ENCODE results near the gene ACVR2A. TPM values are rescaled to one million over a fixed set of nuclear protein-coding genes. Genes with fewer than 3 reads are reported as not detected.

ACVR2A gene
- total and polyA plus RNA-seq, 2 of the 4 experiments (the other 2 are of a cell fraction), result 1.8 to 6.8 TPM

- POLR2A ChIA-PET (ENCODE audit: unreplicated experiment), result no interaction called here
- H3K4me2 ChIP-seq (ENCODE audit: low read depth, low read length), result no peak overlapping the region
- BruUV-seq (replicated peaks), result no TSS peak
- intact Hi-C loops (cut with micrococcal nuclease) (no loop called here), in situ Hi-C loops (cut with MboI; ENCODE audit: low sequenced_read_pairs) (no loop called here), dilution Hi-C loops (cut with HindIII; ENCODE audit: low sequenced_read_pairs, unreplicated experiment) (no loop called here)
- no CpG with 5 or more reads among the region's 1 CpG for WGBS, 2 experiments (ENCODE audit: extremely low coverage in 2 of 2, insufficient read length in 1 of 2)
- no peak overlapping the region for H2BK120ac ChIP-seq (ENCODE audit: low read depth, low read length)
- CTCF ChIA-PET, result interaction anchor here (0.9 kb wide), 1 partner anchor 17 kb away, joined by 3 read pairs; no protein-coding TSS in a partner anchor
- H3K9ac ChIP-seq (ENCODE audit: low read depth, low read length), result no peak overlapping the region
- no peak overlapping the region for H4K5ac ChIP-seq (ENCODE audit: low read depth, low read length)
- H2AK9ac ChIP-seq (replicated peaks; ENCODE audit: low read depth, low read length, poor library complexity), result no peak overlapping the region
- H3K14ac ChIP-seq (replicated peaks; ENCODE audit: low read depth, low read length), result no peak overlapping the region
- no peak overlapping the region for H2BK5ac ChIP-seq (ENCODE audit: low read depth, low read length, poor library complexity, severe bottlenecking)
- no peaks in the 10 kb centered on the region for H3K4me1 ChIP-seq (ENCODE audit: control insufficient read depth, insufficient read depth, low read length)
- no peaks in the 10 kb centered on the region for H3K9me3 ChIP-seq (ENCODE audit: control insufficient read depth, insufficient read depth, low read length)
- no peak overlapping the region for H2AK5ac ChIP-seq (ENCODE audit: low read depth, low read length)
- H3K9me1 ChIP-seq (ENCODE audit: insufficient read depth, low read length), result 0 out of 2 replicates have a peak, but pooled peaks cover 3% of the 10 kb centered on the region
- H3K4me3 ChIP-seq (ENCODE audit: insufficient read depth, low read depth, low read length), result no peak overlapping the region
- no peak overlapping the region for H3K27ac ChIP-seq (ENCODE audit: insufficient read depth, low read length)
- no peak overlapping the region for H2BK20ac ChIP-seq (ENCODE audit: low read depth, low read length)
- no peak for ATAC-seq (ENCODE audit: low read depth)
- H3K56ac ChIP-seq (ENCODE audit: extremely low read depth, insufficient read depth, low read length), result no peak overlapping the region
- no peak overlapping the region for H3K18ac ChIP-seq (ENCODE audit: low read depth, low read length)
- no peak overlapping the region for H2AFZ ChIP-seq (replicated peaks; ENCODE audit: low read length, poor library complexity)
- peaks cover 10% of the 10 kb centered on the region; the same call in 1 of the 2 replicates for H4K20me1 ChIP-seq (ENCODE audit: insufficient read depth, low read length)
- no peak overlapping the region for H3K23ac ChIP-seq (ENCODE audit: low read depth, low read length)
- H3K4ac ChIP-seq (ENCODE audit: low read depth, low read length), result no peak overlapping the region
- H3K27me3 ChIP-seq (ENCODE audit: control insufficient read depth, insufficient read depth, low read length), result no peaks in the 10 kb centered on the region
- H3K36me3 ChIP-seq (ENCODE audit: control insufficient read depth, insufficient read depth, low read length), result no peaks in the 10 kb centered on the region
- no peak for DNase-seq
- TF ChIP-seq MAZ (IDR thresholded peaks at IDR 0.05; ENCODE audit: borderline replicate concordance, low read depth, low read length) (no peak), MAFK (IDR thresholded peaks at IDR 0.05; ENCODE audit: low read depth, low read length) (no peak), FOS (IDR thresholded peaks at IDR 0.05; ENCODE audit: low read depth, low read length) (no peak), RFX5 (IDR thresholded peaks at IDR 0.05; ENCODE audit: low read depth, low read length) (no peak), POLR2A (IDR thresholded peaks at IDR 0.05; ENCODE audit: low read depth, low read length) (no peak), BHLHE40 (IDR thresholded peaks at IDR 0.05; ENCODE audit: low read depth, low read length) (no peak), CHD1 (IDR thresholded peaks at IDR 0.05; ENCODE audit: low read depth, low read length) (no peak), RCOR1 (IDR thresholded peaks at IDR 0.05; ENCODE audit: insufficient replicate concordance, low read length) (no peak), CEBPB (IDR thresholded peaks at IDR 0.05; ENCODE audit: low read depth, low read length) (no peak), MXI1 (IDR thresholded peaks at IDR 0.05; ENCODE audit: borderline replicate concordance, low read depth, low read length) (no peak), CTCF (conservative IDR thresholded peaks at IDR 0.05; ENCODE audit: low read depth, low read length) (no peak), SMC3 (IDR thresholded peaks at IDR 0.05; ENCODE audit: low read depth, low read length) (no peak), RAD21 (IDR thresholded peaks at IDR 0.05; ENCODE audit: low read length) (no peak), NFE2L2 (IDR thresholded peaks at IDR 0.05; ENCODE audit: low read depth, low read length) (no peak)
- TF ChIP-seq, protein P1, sequence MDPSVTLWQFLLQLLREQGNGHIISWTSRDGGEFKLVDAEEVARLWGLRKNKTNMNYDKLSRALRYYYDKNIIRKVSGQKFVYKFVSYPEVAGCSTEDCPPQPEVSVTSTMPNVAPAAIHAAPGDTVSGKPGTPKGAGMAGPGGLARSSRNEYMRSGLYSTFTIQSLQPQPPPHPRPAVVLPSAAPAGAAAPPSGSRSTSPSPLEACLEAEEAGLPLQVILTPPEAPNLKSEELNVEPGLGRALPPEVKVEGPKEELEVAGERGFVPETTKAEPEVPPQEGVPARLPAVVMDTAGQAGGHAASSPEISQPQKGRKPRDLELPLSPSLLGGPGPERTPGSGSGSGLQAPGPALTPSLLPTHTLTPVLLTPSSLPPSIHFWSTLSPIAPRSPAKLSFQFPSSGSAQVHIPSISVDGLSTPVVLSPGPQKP (IDR thresholded peaks at IDR 0.05; ENCODE audit: borderline replicate concordance, low read depth, low read length), result no peak
- TF ChIP-seq, protein P2, sequence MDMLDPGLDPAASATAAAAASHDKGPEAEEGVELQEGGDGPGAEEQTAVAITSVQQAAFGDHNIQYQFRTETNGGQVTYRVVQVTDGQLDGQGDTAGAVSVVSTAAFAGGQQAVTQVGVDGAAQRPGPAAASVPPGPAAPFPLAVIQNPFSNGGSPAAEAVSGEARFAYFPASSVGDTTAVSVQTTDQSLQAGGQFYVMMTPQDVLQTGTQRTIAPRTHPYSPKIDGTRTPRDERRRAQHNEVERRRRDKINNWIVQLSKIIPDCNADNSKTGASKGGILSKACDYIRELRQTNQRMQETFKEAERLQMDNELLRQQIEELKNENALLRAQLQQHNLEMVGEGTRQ (IDR thresholded peaks at IDR 0.05; ENCODE audit: low read depth, low read length), result no peak
- H2BK15ac ChIP-seq (ENCODE audit: low read depth, low read length), result no peak overlapping the region
- no peak overlapping the region for H4K91ac ChIP-seq (ENCODE audit: insufficient read depth, low read depth, low read length)
- H4K8ac ChIP-seq (ENCODE audit: low read depth in 2 of 2, low read length in 2 of 2), result no peak overlapping the region
- peaks cover 11 to 39% of the 10 kb centered on the region in 2 experiments for H3K79me1 ChIP-seq (ENCODE audit: low read depth in 1 of 2, low read length in 2 of 2)
Measured at GRCh38 chr2:147860009-147860408, 15.2 kb downstream of the ACVR2A start.
